ENCODE measurements around the gene QSOX2. TPM values are rescaled to one million over a fixed set of nuclear protein-coding genes. Genes with fewer than 3 reads are reported as not detected.

The QSOX2 gene
- total RNA-seq, 1 donor = 12.7 TPM

DNA sequence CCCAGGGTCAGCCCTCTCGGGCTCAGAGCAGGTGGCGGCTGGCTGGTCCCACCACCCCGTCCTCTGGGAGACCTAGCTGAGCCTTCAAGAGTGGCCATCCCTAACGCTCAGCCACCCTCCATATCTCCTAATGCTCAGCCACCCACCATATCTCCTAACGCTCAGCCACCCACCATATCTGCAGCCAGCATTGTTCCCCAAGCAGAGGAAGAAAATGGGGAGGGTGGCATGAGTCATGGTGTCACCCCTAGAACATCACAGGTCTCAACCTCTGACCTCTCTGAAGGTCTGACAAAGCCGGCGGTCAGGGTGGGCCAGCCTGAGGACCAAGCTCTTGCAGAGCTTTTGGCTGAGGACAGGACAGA lies 55.4 kb downstream of the QSOX2 start:
- H3K4me1 ChIP-seq (ENCODE audit: insufficient read depth, low read length) = no peaks in the 10 kb centered on the region
- TF ChIP-seq, protein P1, sequence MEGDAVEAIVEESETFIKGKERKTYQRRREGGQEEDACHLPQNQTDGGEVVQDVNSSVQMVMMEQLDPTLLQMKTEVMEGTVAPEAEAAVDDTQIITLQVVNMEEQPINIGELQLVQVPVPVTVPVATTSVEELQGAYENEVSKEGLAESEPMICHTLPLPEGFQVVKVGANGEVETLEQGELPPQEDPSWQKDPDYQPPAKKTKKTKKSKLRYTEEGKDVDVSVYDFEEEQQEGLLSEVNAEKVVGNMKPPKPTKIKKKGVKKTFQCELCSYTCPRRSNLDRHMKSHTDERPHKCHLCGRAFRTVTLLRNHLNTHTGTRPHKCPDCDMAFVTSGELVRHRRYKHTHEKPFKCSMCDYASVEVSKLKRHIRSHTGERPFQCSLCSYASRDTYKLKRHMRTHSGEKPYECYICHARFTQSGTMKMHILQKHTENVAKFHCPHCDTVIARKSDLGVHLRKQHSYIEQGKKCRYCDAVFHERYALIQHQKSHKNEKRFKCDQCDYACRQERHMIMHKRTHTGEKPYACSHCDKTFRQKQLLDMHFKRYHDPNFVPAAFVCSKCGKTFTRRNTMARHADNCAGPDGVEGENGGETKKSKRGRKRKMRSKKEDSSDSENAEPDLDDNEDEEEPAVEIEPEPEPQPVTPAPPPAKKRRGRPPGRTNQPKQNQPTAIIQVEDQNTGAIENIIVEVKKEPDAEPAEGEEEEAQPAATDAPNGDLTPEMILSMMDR (IDR thresholded peaks at IDR 0.05; ENCODE audit: extremely low read depth, low read depth, low read length) = no peak
- no peaks in the 10 kb centered on the region for H4K20me1 ChIP-seq (ENCODE audit: insufficient read depth, low read length)
- H3K4me2 ChIP-seq (ENCODE audit: insufficient read depth, low read length) = no peak overlapping the region
- H3K36me3 ChIP-seq (ENCODE audit: insufficient read depth, low read length) = no peaks in the 10 kb centered on the region
- no peak overlapping the region for H3K4me3 ChIP-seq (ENCODE audit: insufficient read depth, low read length)
- no peaks in the 10 kb centered on the region for H3K79me2 ChIP-seq (ENCODE audit: insufficient read depth, low read length)
- no peak overlapping the region for H3K27ac ChIP-seq (ENCODE audit: low read depth, low read length)
- H3K27me3 ChIP-seq (ENCODE audit: insufficient read depth, low read length) = peaks cover 54% of the 10 kb centered on the region
- H3K9me3 ChIP-seq (ENCODE audit: low read depth, low read length) = no peaks in the 10 kb centered on the region
- no peak for DNase-seq (ENCODE audit: insufficient read length, low spot score, missing footprints)
- no peak overlapping the region for H2AFZ ChIP-seq (ENCODE audit: low read length)

DNA sequence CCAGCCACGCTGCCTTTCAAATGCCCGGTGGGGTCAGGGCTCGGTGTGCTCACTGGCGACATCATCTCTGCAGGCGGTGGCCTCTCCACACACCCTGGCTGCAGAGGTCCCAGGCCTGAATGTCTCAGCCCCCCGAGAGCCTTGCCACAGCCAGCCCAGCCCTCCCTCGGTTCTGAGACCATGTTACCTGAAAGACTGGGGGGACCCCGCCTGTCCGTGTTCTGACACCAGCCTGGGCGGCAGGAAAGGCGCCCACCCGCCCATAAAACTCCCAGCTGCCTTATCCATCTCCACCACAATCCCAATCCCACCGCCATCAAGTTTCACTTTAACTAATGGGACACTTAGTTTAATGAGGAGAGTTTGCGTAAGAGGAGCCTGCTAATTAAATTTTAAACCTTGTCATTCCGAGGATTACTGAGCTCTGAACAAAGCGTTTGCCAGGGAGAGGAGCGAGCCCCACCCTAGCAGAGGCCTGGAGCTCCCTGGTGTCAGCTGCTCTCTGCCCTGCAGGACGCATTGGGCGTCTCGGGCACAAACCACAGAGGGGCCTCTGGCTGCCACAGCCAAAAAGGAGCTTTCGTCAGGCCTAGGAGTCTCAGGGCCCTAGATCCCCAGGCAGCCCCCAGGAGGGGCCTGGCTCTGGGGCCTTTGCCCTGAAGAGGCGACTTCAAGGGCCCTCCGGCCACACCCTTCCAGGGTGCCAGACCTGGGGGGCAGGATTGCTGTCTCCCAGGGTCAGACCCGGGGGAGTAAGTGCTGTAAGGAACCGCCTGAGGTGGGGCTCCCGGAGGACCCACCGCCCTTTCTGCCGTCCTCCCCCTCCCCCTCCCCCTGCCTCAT lies 56.0 kb downstream of the QSOX2 start:
- TF ChIP-seq, protein P1 (IDR thresholded peaks at IDR 0.05; ENCODE audit: extremely low read depth, low read depth, low read length) = no peak
- no peak overlapping the region for H3K4me2 ChIP-seq (ENCODE audit: insufficient read depth, low read length)
- no peak for DNase-seq (ENCODE audit: insufficient read length, low spot score, missing footprints)
- no peaks in the 10 kb centered on the region for H3K4me1 ChIP-seq (ENCODE audit: insufficient read depth, low read length)
- H2AFZ ChIP-seq (ENCODE audit: low read length) = no peak overlapping the region
- no peaks in the 10 kb centered on the region for H3K9me3 ChIP-seq (ENCODE audit: low read depth, low read length)
- no peak overlapping the region for H3K27ac ChIP-seq (ENCODE audit: low read depth, low read length)
- H4K20me1 ChIP-seq (ENCODE audit: insufficient read depth, low read length) = no peaks in the 10 kb centered on the region
- H3K4me3 ChIP-seq (ENCODE audit: insufficient read depth, low read length) = no peak overlapping the region
- no peaks in the 10 kb centered on the region for H3K36me3 ChIP-seq (ENCODE audit: insufficient read depth, low read length)
- H3K79me2 ChIP-seq (ENCODE audit: insufficient read depth, low read length) = no peaks in the 10 kb centered on the region
- H3K27me3 ChIP-seq (ENCODE audit: insufficient read depth, low read length) = peaks cover 49% of the 10 kb centered on the region

DNA sequence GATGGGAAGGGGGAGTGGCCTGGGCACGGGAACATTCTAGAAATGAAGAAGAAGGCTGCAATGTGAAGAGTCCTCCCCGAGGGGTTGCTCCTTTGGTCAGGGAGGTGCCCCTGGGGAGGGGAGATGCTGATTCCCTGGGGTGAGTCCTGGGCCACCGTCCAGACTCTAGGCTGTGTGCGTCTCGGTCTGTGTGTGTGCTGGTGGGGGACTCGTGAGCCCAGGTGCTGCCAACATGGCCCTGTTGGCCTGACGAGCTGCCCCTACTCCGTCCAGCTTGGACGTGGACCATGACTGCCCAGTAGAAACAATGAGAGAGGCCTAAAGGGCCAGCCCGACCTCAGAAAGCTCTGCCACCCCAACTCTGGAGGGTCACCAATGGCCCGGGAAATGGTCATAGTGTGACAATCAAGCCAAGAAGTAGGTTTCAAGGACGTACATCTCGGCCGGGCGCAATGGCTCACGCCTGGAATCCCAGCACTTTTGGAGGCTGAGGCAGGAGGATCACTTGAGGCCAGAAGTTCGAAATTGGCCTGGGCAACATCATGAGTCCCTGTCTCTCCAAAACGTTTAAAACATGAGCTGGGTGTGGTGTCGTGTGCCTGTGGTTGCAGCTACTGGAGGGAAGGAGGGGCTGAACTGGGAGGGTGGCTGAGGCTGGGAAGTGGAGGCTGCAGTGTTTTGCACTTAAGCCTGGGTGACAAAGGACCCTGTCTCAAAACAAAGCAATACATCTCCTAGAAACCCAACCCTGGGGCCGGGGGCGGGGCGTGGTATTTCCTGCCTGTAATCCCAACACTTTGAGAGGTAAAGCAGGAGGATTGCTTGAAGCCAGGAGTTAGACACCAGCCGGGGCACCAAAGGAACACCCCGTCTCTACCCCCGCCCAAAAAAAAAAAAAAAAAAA lies 57.7 kb downstream of the QSOX2 start:
- peaks cover 37% of the 10 kb centered on the region for H3K27me3 ChIP-seq (ENCODE audit: insufficient read depth, low read length)
- H3K4me2 ChIP-seq (ENCODE audit: insufficient read depth, low read length) = no peak overlapping the region
- no peaks in the 10 kb centered on the region for H3K79me2 ChIP-seq (ENCODE audit: insufficient read depth, low read length)
- no peak overlapping the region for H3K27ac ChIP-seq (ENCODE audit: low read depth, low read length)
- H3K36me3 ChIP-seq (ENCODE audit: insufficient read depth, low read length) = no peaks in the 10 kb centered on the region
- no peaks in the 10 kb centered on the region for H3K4me1 ChIP-seq (ENCODE audit: insufficient read depth, low read length)
- TF ChIP-seq, protein P1 (IDR thresholded peaks at IDR 0.05; ENCODE audit: extremely low read depth, low read depth, low read length) = no peak
- no peak for DNase-seq (ENCODE audit: insufficient read length, low spot score, missing footprints)
- H3K4me3 ChIP-seq (ENCODE audit: insufficient read depth, low read length) = no peak overlapping the region
- H2AFZ ChIP-seq (ENCODE audit: low read length) = no peak overlapping the region
- H4K20me1 ChIP-seq (ENCODE audit: insufficient read depth, low read length) = no peaks in the 10 kb centered on the region
- H3K9me3 ChIP-seq (ENCODE audit: low read depth, low read length) = no peaks in the 10 kb centered on the region

DNA sequence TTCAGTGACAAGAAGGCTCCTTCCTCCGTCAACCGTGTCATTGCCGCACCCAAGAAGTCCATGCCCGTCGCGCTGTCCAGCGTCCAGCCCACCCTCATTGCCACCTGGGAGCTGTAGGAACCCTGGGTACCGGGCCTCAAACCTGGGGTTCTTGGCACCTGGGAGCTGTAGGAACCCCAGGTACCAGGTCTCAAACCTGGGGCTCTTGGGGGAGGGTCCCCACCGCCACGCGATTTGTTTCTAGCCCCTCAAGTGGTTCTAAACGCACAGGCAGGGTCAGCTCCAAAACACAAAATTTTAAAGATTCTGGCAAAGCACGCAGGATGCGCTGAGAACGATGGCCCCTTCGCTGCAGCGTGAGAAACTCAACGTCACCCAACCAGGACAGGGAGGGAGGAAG lies 58.4 kb downstream of the QSOX2 start:
- TF ChIP-seq, protein P1 (IDR thresholded peaks at IDR 0.05; ENCODE audit: extremely low read depth, low read depth, low read length) = no peak
- Histone ChIP-seq H2AFZ (ENCODE audit: low read length) (no peak overlapping the region), H3K27me3 (ENCODE audit: insufficient read depth, low read length) (peaks cover 30% of the 10 kb centered on the region), H3K79me2 (ENCODE audit: insufficient read depth, low read length) (no peaks in the 10 kb centered on the region), H3K27ac (ENCODE audit: low read depth, low read length) (no peak overlapping the region), H3K9me3 (ENCODE audit: low read depth, low read length) (no peaks in the 10 kb centered on the region), H3K4me2 (ENCODE audit: insufficient read depth, low read length) (no peak overlapping the region), H3K4me3 (ENCODE audit: insufficient read depth, low read length) (no peak overlapping the region), H4K20me1 (ENCODE audit: insufficient read depth, low read length) (no peaks in the 10 kb centered on the region), H3K36me3 (ENCODE audit: insufficient read depth, low read length) (no peaks in the 10 kb centered on the region), H3K4me1 (ENCODE audit: insufficient read depth, low read length) (no peaks in the 10 kb centered on the region)
- no peak for DNase-seq (ENCODE audit: insufficient read length, low spot score, missing footprints)
